KMS-11 (cell line): ENCODE results near the gene BTBD9.
A peak's percentile ranks its signal among the peaks of the same experiment; 100 is the strongest.

Experiments
- H2AFZ ChIP-seq: fragments of 200-600 bp; sonication (generic); 2 replicates; pipeline ENCODE4 v1.6.1; 2016; ENCODE audit warnings: antibody characterized with exemption, mixed run types, low read depth
- H3K27ac ChIP-seq: fragments of 200-600 bp; sonication (generic); 2 replicates; pipeline ENCODE4 v1.6.1; 2016; ENCODE audit warnings: mild to moderate bottlenecking, mixed run types
- H3K27me3 ChIP-seq: fragments of 200-600 bp; sonication (generic); 2 replicates; pipeline ENCODE4 v1.6.1; 2017; ENCODE audit warnings: mild to moderate bottlenecking, low read depth, mixed run types, moderate library complexity; ENCODE audit not compliant: insufficient read depth
- H3K36me3 ChIP-seq: fragments of 200-600 bp; sonication (generic); 2 replicates; pipeline ENCODE4 v1.6.1; 2017; ENCODE audit warnings: mild to moderate bottlenecking, mixed run types; ENCODE audit not compliant: insufficient read depth
- H3K4me1 ChIP-seq: fragments of 200-600 bp; sonication (generic); 2 replicates; pipeline ENCODE4 v1.6.1; 2016; ENCODE audit warnings: mild to moderate bottlenecking, low read depth, mixed run types; ENCODE audit not compliant: poor library complexity, severe bottlenecking
- H3K4me2 ChIP-seq: fragments of 200-600 bp; sonication (generic); 2 replicates; pipeline ENCODE4 v1.7.0; 2016; ENCODE audit warnings: mild to moderate bottlenecking, mixed run types
- H3K4me3 ChIP-seq: fragments of 200-600 bp; sonication (generic); IDR thresholded peaks from 2 replicates; pipeline ENCODE4 v1.6.1; 2017; ENCODE audit warnings: low read depth, low read length, mixed read lengths; ENCODE audit not compliant: insufficient read depth
- H3K79me2 ChIP-seq: fragments of 200-600 bp; sonication (generic); 2 replicates; pipeline ENCODE4 v1.6.1; 2016; ENCODE audit warnings: low read depth, mixed run types; ENCODE audit not compliant: insufficient read depth
- H3K9ac ChIP-seq: fragments of 200-600 bp; sonication (generic); 2 replicates; pipeline ENCODE4 v1.6.1; 2016; ENCODE audit warnings: mild to moderate bottlenecking, mixed run types
- H4K20me1 ChIP-seq: fragments of 200-600 bp; sonication (generic); 2 replicates; pipeline ENCODE4 v1.6.1; 2016; ENCODE audit warnings: mild to moderate bottlenecking, mixed run types; ENCODE audit not compliant: insufficient read depth
- CTCF ChIP-seq: fragments of 200-600 bp; sonication (generic); conservative IDR thresholded peaks from 2 replicates; pipeline ENCODE4 v1.6.1; 2017; ENCODE audit warnings: low read depth, mild to moderate bottlenecking, antibody characterized with exemption, low read length, moderate library complexity, mixed read lengths

BTBD9 gene

GRCh38 chr6:38364127-38364526 lies 275.6 kb downstream of the BTBD9 start:
- H3K79me2 ChIP-seq: no peaks in the 10 kb centered on the region
- H3K36me3 ChIP-seq: no peaks in the 10 kb centered on the region
- H3K9ac ChIP-seq: no peak overlapping the region
- peaks cover 25% of the 10 kb centered on the region for H3K4me1 ChIP-seq
- H2AFZ ChIP-seq: no peak overlapping the region
- no peak overlapping the region for H3K4me3 ChIP-seq
- H3K4me2 ChIP-seq: no peak overlapping the region
- no peak overlapping the region for H3K27ac ChIP-seq
- no peaks in the 10 kb centered on the region for H4K20me1 ChIP-seq
- TF ChIP-seq CTCF: no peak
- no peaks in the 10 kb centered on the region for H3K27me3 ChIP-seq

- H3K4me2 ChIP-seq: peak overlapping the region; percentile 22
- no peaks in the 10 kb centered on the region for H3K27me3 ChIP-seq
- H3K9ac ChIP-seq: no peak overlapping the region
- H4K20me1 ChIP-seq: no peaks in the 10 kb centered on the region
- H3K4me3 ChIP-seq: no peak overlapping the region
- no peak overlapping the region for H2AFZ ChIP-seq
- no peak overlapping the region for H3K27ac ChIP-seq
- no peak for TF ChIP-seq CTCF
- H3K36me3 ChIP-seq: no peaks in the 10 kb centered on the region
- no peaks in the 10 kb centered on the region for H3K79me2 ChIP-seq
- peaks cover 11% of the 10 kb centered on the region for H3K4me1 ChIP-seq
Observed at GRCh38 chr6:38355519-38355918, 284.2 kb downstream of the BTBD9 start.

GRCh38 chr6:38354905-38355304 lies 284.8 kb downstream of the BTBD9 start:
- Histone ChIP-seq H3K79me2 (no peaks in the 10 kb centered on the region), H3K27ac (no peak overlapping the region), H3K9ac (no peak overlapping the region), H3K4me2 (peak overlapping the region; percentile 22), H3K4me3 (no peak overlapping the region), H3K27me3 (no peaks in the 10 kb centered on the region), H3K36me3 (no peaks in the 10 kb centered on the region), H4K20me1 (no peaks in the 10 kb centered on the region), H3K4me1 (peaks cover 11% of the 10 kb centered on the region), H2AFZ (no peak overlapping the region)
- no peak for TF ChIP-seq CTCF

- no peak for TF ChIP-seq CTCF
- Histone ChIP-seq H2AFZ (no peak overlapping the region), H3K4me2 (no peak overlapping the region), H3K79me2 (no peaks in the 10 kb centered on the region), H4K20me1 (no peaks in the 10 kb centered on the region), H3K4me1 (peaks cover 11% of the 10 kb centered on the region), H3K4me3 (no peak overlapping the region), H3K9ac (no peak overlapping the region), H3K36me3 (no peaks in the 10 kb centered on the region), H3K27ac (no peak overlapping the region), H3K27me3 (no peaks in the 10 kb centered on the region)
Observed at GRCh38 chr6:38354037-38354381, 285.7 kb downstream of the BTBD9 start.
